ENCODE results near the gene SBF1. TPM values are rescaled to one million over a fixed set of nuclear protein-coding genes. Genes with fewer than 3 reads are reported as not detected.

The SBF1 gene
- total and polyA plus RNA-seq, 4 donors: 8.3 to 37.6 (median 16.4) TPM

DNA sequence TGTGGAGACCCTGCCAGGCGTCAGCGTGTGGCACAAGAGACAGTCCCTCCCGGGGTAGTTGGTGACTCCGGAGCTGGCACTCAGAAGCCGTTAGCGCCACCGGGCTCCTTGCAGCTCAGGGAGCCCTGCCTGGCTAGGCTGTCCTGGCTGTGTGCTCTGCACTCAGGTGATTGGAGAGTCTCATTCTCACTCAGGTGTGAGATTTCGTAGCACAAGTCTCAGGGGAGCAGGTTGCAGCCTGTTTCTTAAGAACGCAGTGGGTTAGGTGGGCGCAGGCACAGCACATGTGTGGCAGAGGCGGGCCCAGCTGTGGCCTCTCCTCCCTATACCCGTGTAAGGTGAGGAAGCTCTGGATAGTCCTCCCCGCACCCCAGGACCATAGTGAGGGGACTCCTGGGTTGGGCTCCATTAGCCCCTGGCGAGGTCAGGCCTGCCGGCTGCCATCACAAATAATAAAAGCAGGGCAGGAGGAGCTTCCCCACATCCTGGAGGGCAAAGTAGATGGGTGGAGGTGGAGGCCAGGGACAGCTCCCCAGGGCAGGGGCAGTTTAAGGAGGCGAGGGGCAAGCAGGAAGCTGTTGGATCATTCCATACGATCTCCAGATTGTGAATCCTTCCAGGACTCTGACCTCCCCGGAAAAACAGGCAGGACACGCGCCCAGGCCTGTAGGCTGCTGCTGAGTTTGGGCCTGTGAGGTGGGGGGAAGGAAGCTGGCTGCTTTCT lies 39.4 kb downstream of the SBF1 start:
- Histone ChIP-seq H3K4me3 (ENCODE audit: low read depth in 1 of 3, low read length in 3 of 3) (no peak overlapping the region), H3K36me3 (ENCODE audit: control insufficient read depth in 4 of 4, insufficient read depth in 3 of 4, low read depth in 1 of 4, low read length in 3 of 4) (peaks cover 27 to 82% (median 49%) of the 10 kb centered on the region in 4 donors), H3K4me1 (ENCODE audit: control insufficient read depth in 4 of 4, insufficient read depth in 4 of 4, low read length in 3 of 4) (peaks cover 0 to 2% (median 0%) of the 10 kb centered on the region in 4 donors), H3K9ac (ENCODE audit: low read depth in 1 of 2, low read length in 2 of 2) (no peak overlapping the region), H3K27ac (ENCODE audit: low read depth in 1 of 2, low read length in 2 of 2) (no peak overlapping the region), H3K27me3 (ENCODE audit: control insufficient read depth in 4 of 4, insufficient read depth in 4 of 4, low read length in 3 of 4) (no peaks in the 10 kb centered on the region), H3K9me3 (ENCODE audit: control insufficient read depth in 4 of 4, low read length in 3 of 4) (no peaks in the 10 kb centered on the region)
- TF ChIP-seq GABPA (IDR thresholded peaks at IDR 0.05 in 1 of 2, conservative IDR thresholded peaks at IDR 0.05 in 1 of 2) (no peak), EGR1 (IDR thresholded peaks at IDR 0.05; ENCODE audit: low read depth in 2 of 2) (no peak), HNF4A (conservative IDR thresholded peaks at IDR 0.05) (no peak), RXRA (IDR thresholded peaks at IDR 0.05) (no peak), TAF1 (conservative IDR thresholded peaks at IDR 0.05) (no peak), JUND (IDR thresholded peaks at IDR 0.05) (no peak), YY1 (IDR thresholded peaks at IDR 0.05) (no peak), FOXA1 (IDR thresholded peaks at IDR 0.05) (no peak), FOXA2 (IDR thresholded peaks at IDR 0.05) (no peak), SP1 (IDR thresholded peaks at IDR 0.05) (no peak), HNF4G (IDR thresholded peaks at IDR 0.05) (no peak), RAD21 (IDR thresholded peaks at IDR 0.05) (no peak), NR2F2 (IDR thresholded peaks at IDR 0.05) (no peak)
- TF ChIP-seq, protein P1, sequence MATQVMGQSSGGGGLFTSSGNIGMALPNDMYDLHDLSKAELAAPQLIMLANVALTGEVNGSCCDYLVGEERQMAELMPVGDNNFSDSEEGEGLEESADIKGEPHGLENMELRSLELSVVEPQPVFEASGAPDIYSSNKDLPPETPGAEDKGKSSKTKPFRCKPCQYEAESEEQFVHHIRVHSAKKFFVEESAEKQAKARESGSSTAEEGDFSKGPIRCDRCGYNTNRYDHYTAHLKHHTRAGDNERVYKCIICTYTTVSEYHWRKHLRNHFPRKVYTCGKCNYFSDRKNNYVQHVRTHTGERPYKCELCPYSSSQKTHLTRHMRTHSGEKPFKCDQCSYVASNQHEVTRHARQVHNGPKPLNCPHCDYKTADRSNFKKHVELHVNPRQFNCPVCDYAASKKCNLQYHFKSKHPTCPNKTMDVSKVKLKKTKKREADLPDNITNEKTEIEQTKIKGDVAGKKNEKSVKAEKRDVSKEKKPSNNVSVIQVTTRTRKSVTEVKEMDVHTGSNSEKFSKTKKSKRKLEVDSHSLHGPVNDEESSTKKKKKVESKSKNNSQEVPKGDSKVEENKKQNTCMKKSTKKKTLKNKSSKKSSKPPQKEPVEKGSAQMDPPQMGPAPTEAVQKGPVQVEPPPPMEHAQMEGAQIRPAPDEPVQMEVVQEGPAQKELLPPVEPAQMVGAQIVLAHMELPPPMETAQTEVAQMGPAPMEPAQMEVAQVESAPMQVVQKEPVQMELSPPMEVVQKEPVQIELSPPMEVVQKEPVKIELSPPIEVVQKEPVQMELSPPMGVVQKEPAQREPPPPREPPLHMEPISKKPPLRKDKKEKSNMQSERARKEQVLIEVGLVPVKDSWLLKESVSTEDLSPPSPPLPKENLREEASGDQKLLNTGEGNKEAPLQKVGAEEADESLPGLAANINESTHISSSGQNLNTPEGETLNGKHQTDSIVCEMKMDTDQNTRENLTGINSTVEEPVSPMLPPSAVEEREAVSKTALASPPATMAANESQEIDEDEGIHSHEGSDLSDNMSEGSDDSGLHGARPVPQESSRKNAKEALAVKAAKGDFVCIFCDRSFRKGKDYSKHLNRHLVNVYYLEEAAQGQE (IDR thresholded peaks at IDR 0.05): no peak
- TF ChIP-seq, protein P2, sequence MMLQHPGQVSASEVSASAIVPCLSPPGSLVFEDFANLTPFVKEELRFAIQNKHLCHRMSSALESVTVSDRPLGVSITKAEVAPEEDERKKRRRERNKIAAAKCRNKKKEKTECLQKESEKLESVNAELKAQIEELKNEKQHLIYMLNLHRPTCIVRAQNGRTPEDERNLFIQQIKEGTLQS (IDR thresholded peaks at IDR 0.05): no peak
- TF ChIP-seq, protein P3, sequence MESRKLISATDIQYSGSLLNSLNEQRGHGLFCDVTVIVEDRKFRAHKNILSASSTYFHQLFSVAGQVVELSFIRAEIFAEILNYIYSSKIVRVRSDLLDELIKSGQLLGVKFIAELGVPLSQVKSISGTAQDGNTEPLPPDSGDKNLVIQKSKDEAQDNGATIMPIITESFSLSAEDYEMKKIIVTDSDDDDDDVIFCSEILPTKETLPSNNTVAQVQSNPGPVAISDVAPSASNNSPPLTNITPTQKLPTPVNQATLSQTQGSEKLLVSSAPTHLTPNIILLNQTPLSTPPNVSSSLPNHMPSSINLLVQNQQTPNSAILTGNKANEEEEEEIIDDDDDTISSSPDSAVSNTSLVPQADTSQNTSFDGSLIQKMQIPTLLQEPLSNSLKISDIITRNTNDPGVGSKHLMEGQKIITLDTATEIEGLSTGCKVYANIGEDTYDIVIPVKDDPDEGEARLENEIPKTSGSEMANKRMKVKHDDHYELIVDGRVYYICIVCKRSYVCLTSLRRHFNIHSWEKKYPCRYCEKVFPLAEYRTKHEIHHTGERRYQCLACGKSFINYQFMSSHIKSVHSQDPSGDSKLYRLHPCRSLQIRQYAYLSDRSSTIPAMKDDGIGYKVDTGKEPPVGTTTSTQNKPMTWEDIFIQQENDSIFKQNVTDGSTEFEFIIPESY (IDR thresholded peaks at IDR 0.05): no peak
- TF ChIP-seq, protein P4, sequence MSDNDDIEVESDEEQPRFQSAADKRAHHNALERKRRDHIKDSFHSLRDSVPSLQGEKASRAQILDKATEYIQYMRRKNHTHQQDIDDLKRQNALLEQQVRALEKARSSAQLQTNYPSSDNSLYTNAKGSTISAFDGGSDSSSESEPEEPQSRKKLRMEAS (IDR thresholded peaks at IDR 0.05): no peak
- TF ChIP-seq, protein P5, sequence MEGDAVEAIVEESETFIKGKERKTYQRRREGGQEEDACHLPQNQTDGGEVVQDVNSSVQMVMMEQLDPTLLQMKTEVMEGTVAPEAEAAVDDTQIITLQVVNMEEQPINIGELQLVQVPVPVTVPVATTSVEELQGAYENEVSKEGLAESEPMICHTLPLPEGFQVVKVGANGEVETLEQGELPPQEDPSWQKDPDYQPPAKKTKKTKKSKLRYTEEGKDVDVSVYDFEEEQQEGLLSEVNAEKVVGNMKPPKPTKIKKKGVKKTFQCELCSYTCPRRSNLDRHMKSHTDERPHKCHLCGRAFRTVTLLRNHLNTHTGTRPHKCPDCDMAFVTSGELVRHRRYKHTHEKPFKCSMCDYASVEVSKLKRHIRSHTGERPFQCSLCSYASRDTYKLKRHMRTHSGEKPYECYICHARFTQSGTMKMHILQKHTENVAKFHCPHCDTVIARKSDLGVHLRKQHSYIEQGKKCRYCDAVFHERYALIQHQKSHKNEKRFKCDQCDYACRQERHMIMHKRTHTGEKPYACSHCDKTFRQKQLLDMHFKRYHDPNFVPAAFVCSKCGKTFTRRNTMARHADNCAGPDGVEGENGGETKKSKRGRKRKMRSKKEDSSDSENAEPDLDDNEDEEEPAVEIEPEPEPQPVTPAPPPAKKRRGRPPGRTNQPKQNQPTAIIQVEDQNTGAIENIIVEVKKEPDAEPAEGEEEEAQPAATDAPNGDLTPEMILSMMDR (IDR thresholded peaks at IDR 0.05; ENCODE audit: low read depth, low read length, missing input control): no peak
- no peak for DNase-seq (ENCODE audit: low spot score)
- WGBS: 87% methylated on average over 20 of the region's 20 CpGs
